RWPE2 (cell line): Measurements from ENCODE around the gene SLC35A4.

ENCODE experiments used
- ATAC-seq: fragments of 200-7000 bp; cut with Tn5 transposase; 3 replicates; pipeline ENCODE4 v1.9.1; 2021; ENCODE audit warnings: low read depth
- DNase-seq: peaks from one replicate; pipeline ENCODE4 v3.0.0-alpha.2; 2020; ENCODE audit warnings: low spot score
- H3K27ac ChIP-seq: fragments of 450-650 bp; 2 replicates; pipeline ENCODE4 v1.5.1; 2017; ENCODE audit warnings: mild to moderate bottlenecking; ENCODE audit not compliant: poor library complexity, severe bottlenecking
- H3K27me3 ChIP-seq: fragments of 250-450 bp; sonication (Bioruptor Pico); 2 replicates; pipeline ENCODE4 v1.5.1; 2021; ENCODE audit warnings: mild to moderate bottlenecking, moderate library complexity; ENCODE audit not compliant: insufficient read depth, poor library complexity, severe bottlenecking
- H3K36me3 ChIP-seq: fragments of 250-450 bp; sonication (Bioruptor Pico); 2 replicates; pipeline ENCODE4 v1.5.1; 2020; ENCODE audit warnings: low read depth, mild to moderate bottlenecking, moderate library complexity
- H3K4me1 ChIP-seq: fragments of 250-450 bp; sonication (Bioruptor Pico); 2 replicates; pipeline ENCODE4 v1.5.1; 2021; ENCODE audit warnings: mild to moderate bottlenecking, moderate library complexity; ENCODE audit not compliant: insufficient read depth, poor library complexity, severe bottlenecking
- H3K4me3 ChIP-seq: fragments of 250-450 bp; sonication (Bioruptor Pico); 2 replicates; pipeline ENCODE4 v1.5.1; 2021; ENCODE audit warnings: mild to moderate bottlenecking, moderate library complexity; ENCODE audit not compliant: severe bottlenecking
- H3K9me3 ChIP-seq: fragments of 250-450 bp; sonication (Bioruptor Pico); 2 replicates; pipeline ENCODE4 v1.5.1; 2021; ENCODE audit warnings: mild to moderate bottlenecking, moderate library complexity; ENCODE audit not compliant: severe bottlenecking
- CTCF ChIP-seq: fragments of 450-650 bp; IDR thresholded peaks from one replicate; pipeline ENCODE4 v1.5.1; 2017; ENCODE audit warnings: mild to moderate bottlenecking, moderate library complexity; ENCODE audit not compliant: poor library complexity, severe bottlenecking

SLC35A4 gene

GRCh38 chr5:140557136-140557805 is 7.4 kb upstream of the SLC35A4 start, which contains the start of gene SRA1:
SRA1 (minus strand) TSS chr5:140557473; CDS start chr5:140557452, 21 bp downstream.
- ATAC-seq (peak; percentile 92), DNase-seq (peak; percentile 94)
- Histone ChIP-seq H3K4me3 (peak within 1 kb of the TSS; percentile 81), H3K27me3 (no peaks in the 10 kb centered on the region), H3K9me3 (no peaks in the 10 kb centered on the region), H3K27ac (peak within 1 kb of the TSS; percentile 47), H3K36me3 (peaks cover 35% of the 10 kb centered on the region), H3K4me1 (peaks cover 6% of the 10 kb centered on the region)
- TF ChIP-seq CTCF = peak; percentile 17

- no peaks in the 10 kb centered on the region for H3K9me3 ChIP-seq
- no peak for TF ChIP-seq CTCF
- no peak overlapping the region for H3K4me3 ChIP-seq
- H3K4me1 ChIP-seq = peaks cover 6% of the 10 kb centered on the region
- peak overlapping the region; percentile 47 for H3K27ac ChIP-seq
- H3K27me3 ChIP-seq = no peaks in the 10 kb centered on the region
- peaks cover 30% of the 10 kb centered on the region for H3K36me3 ChIP-seq
- ATAC-seq = no peak
- DNase-seq = no peak
Measured at GRCh38 chr5:140557965-140558364, 6.7 kb upstream of the SLC35A4 start.

GRCh38 chr5:140558542-140558941 is 6.1 kb upstream of the SLC35A4 start:
- Histone ChIP-seq H3K4me1 (peaks cover 6% of the 10 kb centered on the region), H3K27ac (no peak overlapping the region), H3K9me3 (no peaks in the 10 kb centered on the region), H3K4me3 (no peak overlapping the region), H3K27me3 (no peaks in the 10 kb centered on the region), H3K36me3 (peaks cover 24% of the 10 kb centered on the region)
- no peak for ATAC-seq
- TF ChIP-seq CTCF = no peak
- no peak for DNase-seq

- H3K4me1 ChIP-seq = peaks cover 6% of the 10 kb centered on the region
- no peak for TF ChIP-seq CTCF
- peaks cover 9% of the 10 kb centered on the region for H3K36me3 ChIP-seq
- no peaks in the 10 kb centered on the region for H3K27me3 ChIP-seq
- no peak for ATAC-seq
- no peaks in the 10 kb centered on the region for H3K9me3 ChIP-seq
- DNase-seq = no peak
- no peak overlapping the region for H3K4me3 ChIP-seq
- H3K27ac ChIP-seq = no peak overlapping the region
Measured at GRCh38 chr5:140560227-140560626, 4.4 kb upstream of the SLC35A4 start.

GRCh38 chr5:140561753-140562523 is 2.7 kb upstream of the SLC35A4 start:
- Histone ChIP-seq H3K27me3 (no peaks in the 10 kb centered on the region), H3K4me3 (no peak overlapping the region), H3K4me1 (peaks cover 5% of the 10 kb centered on the region), H3K36me3 (peaks cover 12% of the 10 kb centered on the region), H3K27ac (no peak overlapping the region), H3K9me3 (no peaks in the 10 kb centered on the region)
- no peak for ATAC-seq
- TF ChIP-seq CTCF = no peak
- DNase-seq = no peak
